HepG2 (cell line): ENCODE data around the gene ASIC3. TPM values are rescaled to one million over a fixed set of nuclear protein-coding genes. Genes with fewer than 3 reads are reported as not detected.

Source experiments
- AHR ChIP-seq: IDR thresholded peaks from 2 replicates; pipeline ENCODE4 v1.6.1; 2018; ENCODE audit warnings: missing genetic modification reagents, missing compliant biosample characterization
- EZH2 ChIP-seq: conservative IDR thresholded peaks from 2 replicates; pipeline ENCODE4 v1.6.1; 2012; ENCODE audit warnings: mild to moderate bottlenecking, low read depth, low read length, moderate library complexity
- HCFC1 ChIP-seq: fragments of 150-350 bp; IDR thresholded peaks from 2 replicates; pipeline ENCODE4 v1.6.1; 2014; ENCODE audit warnings: low read depth, low read length
- KLF12 ChIP-seq: sonication (generic); formaldehyde crosslinking; IDR thresholded peaks from 2 replicates; pipeline ENCODE4 v1.4.0; 2020; ENCODE audit warnings: missing genetic modification reagents, borderline replicate concordance
- MAFK ChIP-seq, 2 experiments: IDR thresholded peaks in 1 of 2; conservative IDR thresholded peaks in 1 of 2; 2 replicates each; pipeline ENCODE4 v1.6.1; 2011; ENCODE audit warnings: improper control_type of control experiment in 2 of 2, low read length in 2 of 2
- RCOR2 ChIP-seq: IDR thresholded peaks from 2 replicates; pipeline ENCODE4 v1.6.1; 2016; ENCODE audit warnings: missing biosample characterization, missing genetic modification reagents
- RFXAP ChIP-seq: sonication (generic); formaldehyde crosslinking; IDR thresholded peaks from 2 replicates; pipeline ENCODE4 v1.4.0; 2020; ENCODE audit warnings: missing genetic modification reagents, borderline replicate concordance
- RXRA ChIP-seq: sonication (generic); formaldehyde crosslinking; IDR thresholded peaks from 2 replicates; pipeline ENCODE4 v1.5.1; 2020; ENCODE audit warnings: missing genetic modification reagents
- SMAD9 ChIP-seq: sonication (generic); formaldehyde crosslinking; IDR thresholded peaks from 2 replicates; pipeline ENCODE4 v1.5.1; 2020; ENCODE audit warnings: mild to moderate bottlenecking, missing genetic modification reagents
- SRY ChIP-seq: sonication (generic); formaldehyde crosslinking; IDR thresholded peaks from 2 replicates; pipeline ENCODE4 v1.8.0; 2022; ENCODE audit warnings: mild to moderate bottlenecking, missing genetic modification reagents
- STAT5B ChIP-seq: sonication (generic); formaldehyde crosslinking; IDR thresholded peaks from 2 replicates; pipeline ENCODE4 v1.4.0; 2020; ENCODE audit warnings: missing genetic modification reagents
- ZBTB7B ChIP-seq: sonication (generic); formaldehyde crosslinking; IDR thresholded peaks from 2 replicates; pipeline ENCODE4 v1.4.0; 2020; ENCODE audit warnings: missing genetic modification reagents
- ZNF143 ChIP-seq: sonication (generic); formaldehyde crosslinking; IDR thresholded peaks from 2 replicates; pipeline ENCODE4 v1.4.0; 2020; ENCODE audit warnings: missing genetic modification reagents
- ZNF335 ChIP-seq: sonication (generic); formaldehyde crosslinking; IDR thresholded peaks from 2 replicates; pipeline ENCODE4 v1.4.0; 2020; ENCODE audit warnings: missing genetic modification reagents
- ZNF468 ChIP-seq: sonication (generic); formaldehyde crosslinking; IDR thresholded peaks from 2 replicates; pipeline ENCODE4 v1.8.0; 2022; ENCODE audit warnings: mild to moderate bottlenecking, moderate library complexity, missing genetic modification reagents
- ZNF546 ChIP-seq: sonication (generic); formaldehyde crosslinking; conservative IDR thresholded peaks from 2 replicates; pipeline ENCODE4 v1.8.1; 2023; ENCODE audit warnings: mild to moderate bottlenecking, missing genetic modification reagents
- ZNF549 ChIP-seq: sonication (generic); formaldehyde crosslinking; IDR thresholded peaks from 2 replicates; pipeline ENCODE4 v1.5.0; 2020; ENCODE audit warnings: missing genetic modification reagents
- ZNF556 ChIP-seq: sonication (generic); formaldehyde crosslinking; IDR thresholded peaks from 2 replicates; pipeline ENCODE4 v1.4.0; 2020; ENCODE audit warnings: mild to moderate bottlenecking, missing genetic modification reagents, borderline replicate concordance
- ZNF569 ChIP-seq: sonication (generic); formaldehyde crosslinking; IDR thresholded peaks from 2 replicates; pipeline ENCODE4 v1.5.0; 2020; ENCODE audit warnings: mild to moderate bottlenecking, missing genetic modification reagents, moderate library complexity, borderline replicate concordance
- ZNF607 ChIP-seq: sonication (generic); formaldehyde crosslinking; IDR thresholded peaks from 2 replicates; pipeline ENCODE4 v1.5.1; 2020; ENCODE audit warnings: missing genetic modification reagents, mild to moderate bottlenecking, borderline replicate concordance
- ZNF724P ChIP-seq: sonication (generic); formaldehyde crosslinking; IDR thresholded peaks from 2 replicates; pipeline ENCODE4 v1.8.0; 2022; ENCODE audit warnings: missing genetic modification reagents, borderline replicate concordance
- ZNF841 ChIP-seq: sonication (generic); formaldehyde crosslinking; IDR thresholded peaks from 2 replicates; pipeline ENCODE4 v1.8.1; 2023; ENCODE audit warnings: missing genetic modification reagents, borderline replicate concordance
- ZSCAN9 ChIP-seq: IDR thresholded peaks from 2 replicates; pipeline ENCODE4 v1.6.1; 2016; ENCODE audit warnings: borderline replicate concordance
- polyA plus RNA-seq, 8 experiments: library from polyadenylated mRNA; depleted of rRNA in 3 of 8; stranded (reverse) in 7 of 8; unstranded in 1 of 8; fragments of >200 nt; fragmentation: Illumina TruSeq in 4 of 8; extraction: Trizol in 4 of 8; gene quantifications; 2 replicates each; pipeline versions ENCODE4 v1.2.1 to v1.2.3, GENCODE V29; 2011 to 2016; ENCODE audit warnings: low read depth in 4 of 8, missing spikeins in 1 of 8, mixed read lengths in 1 of 8; ENCODE audit not compliant: insufficient read depth in 1 of 8
- total RNA-seq, 5 experiments: library from RNA; depleted of rRNA; stranded (reverse); fragments of >200 nt; fragmentation: Illumina TruSeq; extraction: Trizol; gene quantifications; 2 replicates each; pipeline ENCODE4 v1.2.3, GENCODE V29; 2016; ENCODE audit warnings: low read depth in 1 of 5
- TF ChIP-seq, protein P1 (sequence below): sonication (generic); formaldehyde crosslinking; IDR thresholded peaks from 2 replicates; pipeline ENCODE4 v1.4.0; 2020; ENCODE audit warnings: mild to moderate bottlenecking, low read depth, missing genetic modification reagents
- TF ChIP-seq, protein P2 (sequence below): sonication (generic); formaldehyde crosslinking; IDR thresholded peaks from 2 replicates; pipeline ENCODE4 v1.4.0; 2020; ENCODE audit warnings: missing genetic modification reagents
- TF ChIP-seq, protein P3 (sequence below): sonication (generic); formaldehyde crosslinking; IDR thresholded peaks from 2 replicates; pipeline ENCODE4 v1.8.0; 2022; ENCODE audit warnings: missing genetic modification reagents, low read depth, mild to moderate bottlenecking, borderline replicate concordance
- TF ChIP-seq, protein P4 (sequence below): IDR thresholded peaks from 2 replicates; pipeline ENCODE4 v1.6.1; 2016; ENCODE audit warnings: missing compliant biosample characterization, missing genetic modification reagents, borderline replicate concordance
- TF ChIP-seq, protein P5 (sequence below): sonication (generic); formaldehyde crosslinking; IDR thresholded peaks from 2 replicates; pipeline ENCODE4 v1.5.0; 2020; ENCODE audit warnings: missing genetic modification reagents

ASIC3 gene
- total and polyA plus RNA-seq, 2 of the 13 experiments (the other 11 are each of a cell fraction or from before 2014, with no cell fraction given) = 0.51 TPM; not detected in 1

DNA sequence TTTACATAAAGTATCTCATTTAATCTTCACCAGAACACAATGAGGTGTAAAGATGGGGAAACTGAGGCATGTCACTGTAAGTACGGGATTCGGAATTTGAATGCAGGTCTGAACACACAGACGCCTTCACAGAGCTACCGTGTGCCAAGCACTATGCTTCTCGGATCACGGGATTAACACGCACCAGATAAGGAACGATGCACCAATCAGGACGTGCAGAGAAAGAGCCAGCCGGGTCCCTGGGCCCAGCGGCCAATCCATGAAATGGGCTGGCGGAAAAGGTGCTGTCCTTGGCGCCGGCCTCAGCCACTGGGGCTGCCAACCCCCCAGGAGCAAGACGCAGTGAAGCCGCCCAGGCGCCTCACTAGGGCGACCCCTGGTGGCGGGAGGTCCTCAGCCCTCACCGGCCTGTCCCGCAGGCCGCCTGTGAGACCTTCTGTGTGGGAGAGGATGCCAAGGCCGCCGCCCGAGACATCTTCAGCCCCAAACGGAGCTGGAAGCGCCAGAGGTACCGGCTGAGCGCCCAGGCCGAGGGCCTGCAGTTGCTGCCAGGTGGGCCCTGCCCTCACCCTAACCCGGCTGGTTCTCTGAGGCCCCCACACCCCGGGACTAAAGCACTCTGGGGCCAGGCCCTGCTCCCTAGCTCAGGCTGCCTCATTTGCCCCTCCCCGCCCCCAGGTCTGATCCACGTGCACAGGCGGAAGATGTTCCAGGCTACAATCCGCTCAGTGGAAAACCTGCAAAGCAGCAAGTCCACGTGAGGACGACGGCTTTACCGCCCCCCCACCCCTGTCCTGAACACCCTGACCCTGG is 39.6 kb upstream of the ASIC3 start (continued):
- TF ChIP-seq MAFK (conservative IDR thresholded peaks at IDR 0.05 in 1 of 2, IDR thresholded peaks at IDR 0.05 in 1 of 2; ENCODE audit: low read length in 2 of 2) (no peak), ZNF546 (CRISPR knock-in tag) (no peak), RXRA (CRISPR knock-in tag) (peak; percentile 43; the same call in 1 of the 2 replicates), ZNF569 (CRISPR knock-in tag) (no peak), ZNF335 (CRISPR knock-in tag) (peak; percentile 55; the same call in 1 of the 2 replicates), ZNF841 (no peak), STAT5B (CRISPR knock-in tag) (0 out of 2 replicates have a peak, but pooled peaks have one; percentile 52), RCOR2 (CRISPR knock-in tag) (peak; percentile 53; the same call in 1 of the 2 replicates), ZNF549 (CRISPR knock-in tag) (no peak), AHR (CRISPR knock-in tag) (no peak), SRY (CRISPR knock-in tag) (no peak), ZNF143 (CRISPR knock-in tag) (no peak), RFXAP (no peak), HCFC1 (no peak), ZNF556 (CRISPR knock-in tag) (0 out of 2 replicates have a peak, but pooled peaks have one; percentile 75), ZNF724P (CRISPR knock-in tag) (no peak), ZSCAN9 (no peak), SMAD9 (CRISPR knock-in tag) (no peak), EZH2 (no peak), ZBTB7B (CRISPR knock-in tag) (no peak), ZNF468 (CRISPR knock-in tag) (no peak), ZNF607 (CRISPR knock-in tag) (no peak), KLF12 (CRISPR knock-in tag) (peak; percentile 6; the same call in 1 of the 2 replicates)
- TF ChIP-seq, protein P1, sequence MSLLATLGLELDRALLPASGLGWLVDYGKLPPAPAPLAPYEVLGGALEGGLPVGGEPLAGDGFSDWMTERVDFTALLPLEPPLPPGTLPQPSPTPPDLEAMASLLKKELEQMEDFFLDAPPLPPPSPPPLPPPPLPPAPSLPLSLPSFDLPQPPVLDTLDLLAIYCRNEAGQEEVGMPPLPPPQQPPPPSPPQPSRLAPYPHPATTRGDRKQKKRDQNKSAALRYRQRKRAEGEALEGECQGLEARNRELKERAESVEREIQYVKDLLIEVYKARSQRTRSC = no peak
- TF ChIP-seq, protein P2, sequence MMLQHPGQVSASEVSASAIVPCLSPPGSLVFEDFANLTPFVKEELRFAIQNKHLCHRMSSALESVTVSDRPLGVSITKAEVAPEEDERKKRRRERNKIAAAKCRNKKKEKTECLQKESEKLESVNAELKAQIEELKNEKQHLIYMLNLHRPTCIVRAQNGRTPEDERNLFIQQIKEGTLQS (CRISPR knock-in tag) = no peak
- TF ChIP-seq, protein P3, sequence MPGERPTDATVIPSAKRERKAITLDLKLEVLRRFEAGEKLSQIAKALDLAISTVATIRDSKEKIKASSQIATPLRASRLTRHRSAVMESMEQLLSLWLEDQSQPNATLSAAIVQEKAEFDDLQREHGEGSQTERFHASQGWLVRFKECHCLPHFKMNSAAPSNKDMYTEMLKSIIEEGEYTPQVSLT (CRISPR knock-in tag) = no peak
- TF ChIP-seq, protein P4, sequence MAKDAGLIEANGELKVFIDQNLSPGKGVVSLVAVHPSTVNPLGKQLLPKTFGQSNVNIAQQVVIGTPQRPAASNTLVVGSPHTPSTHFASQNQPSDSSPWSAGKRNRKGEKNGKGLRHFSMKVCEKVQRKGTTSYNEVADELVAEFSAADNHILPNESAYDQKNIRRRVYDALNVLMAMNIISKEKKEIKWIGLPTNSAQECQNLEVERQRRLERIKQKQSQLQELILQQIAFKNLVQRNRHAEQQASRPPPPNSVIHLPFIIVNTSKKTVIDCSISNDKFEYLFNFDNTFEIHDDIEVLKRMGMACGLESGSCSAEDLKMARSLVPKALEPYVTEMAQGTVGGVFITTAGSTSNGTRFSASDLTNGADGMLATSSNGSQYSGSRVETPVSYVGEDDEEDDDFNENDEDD (CRISPR knock-in tag) = peak; percentile 61; the same call in 1 of the 2 replicates
- TF ChIP-seq, protein P5, sequence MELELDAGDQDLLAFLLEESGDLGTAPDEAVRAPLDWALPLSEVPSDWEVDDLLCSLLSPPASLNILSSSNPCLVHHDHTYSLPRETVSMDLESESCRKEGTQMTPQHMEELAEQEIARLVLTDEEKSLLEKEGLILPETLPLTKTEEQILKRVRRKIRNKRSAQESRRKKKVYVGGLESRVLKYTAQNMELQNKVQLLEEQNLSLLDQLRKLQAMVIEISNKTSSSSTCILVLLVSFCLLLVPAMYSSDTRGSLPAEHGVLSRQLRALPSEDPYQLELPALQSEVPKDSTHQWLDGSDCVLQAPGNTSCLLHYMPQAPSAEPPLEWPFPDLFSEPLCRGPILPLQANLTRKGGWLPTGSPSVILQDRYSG (CRISPR knock-in tag) = no peak
